SK-N-SH (cell line): ENCODE results near the gene SLC25A24. TPM values are rescaled to one million over a fixed set of nuclear protein-coding genes. Genes with fewer than 3 reads are reported as not detected.

Source experiments
- CTCF ChIA-PET: fragments of 300-600, 350-600 bp; formaldehyde crosslinking; extraction: SDS; loops from one replicate; lab custom pipeline; 2021; lab: Yijun Ruan, JAX
- POLR2A ChIA-PET: fragments of 350-600 bp; sonication (Branson Sonifier 250); formaldehyde crosslinking; extraction: SDS; loops from one replicate; lab custom pipeline; 2020; ENCODE audit warnings: antibody characterized with exemption, inconsistent platforms; lab: Yijun Ruan, JAX
- DNase-seq: peaks from one replicate; pipeline ENCODE4 v3.0.0; 2012
- H2AFZ ChIP-seq: fragments of 200-600 bp; sonication (generic); 2 replicates; pipeline ENCODE4 v1.8.1; 2016; ENCODE audit warnings: antibody characterized with exemption, mild to moderate bottlenecking, low read depth
- H3F3A ChIP-seq: fragments of 200-600 bp; sonication (generic); replicated peaks from 2 replicates; pipeline ENCODE3; 2016; ENCODE audit warnings: antibody characterized with exemption, mild to moderate bottlenecking; ENCODE audit not compliant: insufficient read depth
- H3K27ac ChIP-seq, 2 experiments: fragments of 200-500 bp in 1 of 2; fragments of 200-600 bp in 1 of 2; sonication (Bioruptor generic) in 1 of 2; sonication (generic), shearing (Covaris generic) in 1 of 2; 2 replicates each; pipeline versions ENCODE4 v1.5.1 to v1.6.1; 2014 to 2016; ENCODE audit warnings: low read depth in 2 of 2, inconsistent platforms in 1 of 2, low read length in 1 of 2, mild to moderate bottlenecking in 1 of 2, mixed read lengths in 1 of 2
- H3K27me3 ChIP-seq: fragments of 200-600 bp; sonication (generic), shearing (Covaris generic); 2 replicates; pipeline ENCODE4 v1.6.1; 2016; ENCODE audit warnings: mixed run types; ENCODE audit not compliant: insufficient read depth
- H3K36me3 ChIP-seq, 2 experiments: fragments of 200-500 bp in 1 of 2; fragments of 200-600 bp in 1 of 2; sonication (Bioruptor generic) in 1 of 2; sonication (generic) in 1 of 2; replicated peaks in 1 of 2; 2 replicates each; pipeline versions ENCODE3 to v1.5.1; 2014 to 2016; ENCODE audit warnings: low read length in 1 of 2, mild to moderate bottlenecking in 1 of 2; ENCODE audit not compliant: insufficient read depth in 2 of 2, control insufficient read depth in 1 of 2
- H3K4me1 ChIP-seq, 2 experiments: fragments of 200-500 bp in 1 of 2; fragments of 200-600 bp in 1 of 2; sonication (Bioruptor generic) in 1 of 2; sonication (generic), shearing (Covaris generic) in 1 of 2; 2 replicates each; pipeline versions ENCODE4 v1.5.1 to v1.6.1; 2014 to 2016; ENCODE audit warnings: low read depth in 1 of 2, low read length in 1 of 2, mixed run types in 1 of 2; ENCODE audit not compliant: insufficient read depth in 2 of 2, control insufficient read depth in 1 of 2
- H3K4me2 ChIP-seq: fragments of 200-600 bp; sonication (generic), shearing (Covaris generic); 2 replicates; pipeline ENCODE4 v1.6.1; 2017; ENCODE audit warnings: mixed run types
- H3K4me3 ChIP-seq, 2 experiments: fragments of 200-500 bp in 1 of 2; fragments of 200-600 bp in 1 of 2; sonication (Bioruptor generic) in 1 of 2; sonication (generic), shearing (Covaris generic) in 1 of 2; 2 replicates each; pipeline versions ENCODE4 v1.5.1 to v1.8.1; 2014 to 2016; ENCODE audit warnings: low read depth in 2 of 2, inconsistent platforms in 1 of 2, low read length in 1 of 2, mild to moderate bottlenecking in 1 of 2, mixed read lengths in 1 of 2, moderate library complexity in 1 of 2
- H3K79me2 ChIP-seq: fragments of 200-600 bp; sonication (generic); 2 replicates; pipeline ENCODE4 v1.8.1; 2017; ENCODE audit warnings: mild to moderate bottlenecking; ENCODE audit not compliant: insufficient read depth
- H3K9ac ChIP-seq: fragments of 200-600 bp; sonication (generic); 2 replicates; pipeline ENCODE4 v1.6.1; 2017; ENCODE audit warnings: mixed run types
- H3K9me2 ChIP-seq: fragments of 200-600 bp; sonication (generic); 2 replicates; pipeline ENCODE4 v1.6.1; 2017; ENCODE audit warnings: mixed run types
- H3K9me3 ChIP-seq: fragments of 200-600 bp; sonication (generic); 2 replicates; pipeline ENCODE4 v1.6.1; 2017; ENCODE audit warnings: mixed run types, mild to moderate bottlenecking, moderate library complexity
- H4K20me1 ChIP-seq: fragments of 200-600 bp; sonication (generic); 2 replicates; pipeline ENCODE4 v1.6.1; 2017; ENCODE audit warnings: mild to moderate bottlenecking, mixed run types; ENCODE audit not compliant: insufficient read depth
- CTCF ChIP-seq: fragments of 200-600 bp; sonication (generic); IDR thresholded peaks from 2 replicates; pipeline ENCODE4 v1.6.1; 2017; ENCODE audit warnings: antibody characterized with exemption, mild to moderate bottlenecking, moderate library complexity
- ELF1 ChIP-seq: IDR thresholded peaks from 2 replicates; pipeline ENCODE4 v1.4.0; 2012
- FOSL2 ChIP-seq: IDR thresholded peaks from 2 replicates; pipeline ENCODE4 v1.4.0; 2012; ENCODE audit warnings: low read depth, mild to moderate bottlenecking, moderate library complexity, borderline replicate concordance
- FOXJ3 ChIP-seq: sonication (generic); formaldehyde crosslinking; IDR thresholded peaks from 2 replicates; pipeline ENCODE4 v1.5.1; 2020; ENCODE audit warnings: mild to moderate bottlenecking, missing genetic modification reagents
- FOXM1 ChIP-seq: IDR thresholded peaks from 2 replicates; pipeline ENCODE4 v1.4.0; 2012; ENCODE audit warnings: low read depth, mild to moderate bottlenecking
- GABPA ChIP-seq: IDR thresholded peaks from 2 replicates; pipeline ENCODE4 v1.4.0; 2012; ENCODE audit warnings: low read depth, mild to moderate bottlenecking
- MXI1 ChIP-seq: IDR thresholded peaks from 2 replicates; pipeline ENCODE4 v1.6.1; 2012; ENCODE audit warnings: mild to moderate bottlenecking, low read depth, low read length, improper control_type of control experiment
- PBX3 ChIP-seq: IDR thresholded peaks from 2 replicates; pipeline ENCODE4; 2012
- REST ChIP-seq: IDR thresholded peaks from 2 replicates; pipeline ENCODE4 v1.6.1; 2012; ENCODE audit warnings: mild to moderate bottlenecking, low read depth, low read length, moderate library complexity
- RFX5 ChIP-seq: IDR thresholded peaks from 2 replicates; pipeline ENCODE4 v1.6.1; 2012; ENCODE audit warnings: mild to moderate bottlenecking, improper control_type of control experiment, low read length
- ZBTB33 ChIP-seq: IDR thresholded peaks from 2 replicates; pipeline ENCODE4 v1.4.0; 2012; ENCODE audit warnings: low read depth, borderline replicate concordance
- WGBS: methylation state at CpG from one replicate; pipeline ENCODE4 v1.1.6; 2017; ENCODE audit warnings: low lambda C conversion rate; 5-methylcytosine and 5-hydroxymethylcytosine counted together
- polyA plus RNA-seq, 3 experiments: library from polyadenylated mRNA; depleted of rRNA; stranded (reverse); fragments of >200 nt; gene quantifications; 2 replicates each; pipeline ENCODE4 v1.2.3, GENCODE V29; 2012

SLC25A24 gene
- polyA plus RNA-seq, 1 of the 3 experiments (the other 2 are of a cell fraction), result 11.3 TPM

- Histone ChIP-seq H3K4me2 (no peak overlapping the region), H3K4me1 (peaks cover 7 to 12% of the 10 kb centered on the region in 2 experiments; a peak in 3 of 4 replicates), H3K27me3 (no peaks in the 10 kb centered on the region), H3K79me2 (peaks cover 100% of the 10 kb centered on the region), H3K27ac (no peak overlapping the region), H3K4me3 (no peak overlapping the region; a peak in 1 of 4 replicates), H3K36me3 (peaks cover 43 to 66% of the 10 kb centered on the region in 2 experiments), H4K20me1 (peaks cover 12% of the 10 kb centered on the region; the same call in 1 of the 2 replicates), H3K9ac (no peak overlapping the region), H3K9me2 (no peaks in the 10 kb centered on the region), H2AFZ (no peak overlapping the region), H3K9me3 (no peaks in the 10 kb centered on the region), H3F3A (no peaks in the 10 kb centered on the region)
- DNase-seq, result no peak
- TF ChIP-seq ZBTB33 (no peak), FOXM1 (no peak), PBX3 (no peak), REST (no peak), ELF1 (no peak), RFX5 (no peak), GABPA (no peak), CTCF (no peak), MXI1 (no peak), FOSL2 (no peak), FOXJ3 (CRISPR knock-in tag) (no peak)
- WGBS, result 100% methylated on average over 1 of the region's 1 CpG
- ChIA-PET POLR2A (no interaction called here), CTCF (interaction anchor here (2.0 kb wide), 1 partner anchor 17 kb away, joined by 6 read pairs; no protein-coding TSS in a partner anchor)
These were observed 6.1 kb downstream of the SLC25A24 start for GRCh38 chr1:108194051-108194450.
